ENCODE measurements around the gene ADORA1.

Gene ADORA1

GRCh38 chr1:203200916-203201315 lies 73.4 kb downstream of the ADORA1 start:
- H3K9ac ChIP-seq (ENCODE audit: low read depth, low read length): no peak overlapping the region
- no peak overlapping the region for H3K27ac ChIP-seq (ENCODE audit: low read depth, low read length)
- no peaks in the 10 kb centered on the region; the same call in 1 of the 2 replicates for H3K4me1 ChIP-seq (ENCODE audit: insufficient read depth, low read length)
- H3K4me3 ChIP-seq (ENCODE audit: low read length): no peak overlapping the region
- H3K9me3 ChIP-seq (ENCODE audit: insufficient read depth, low read depth, low read length): no peaks in the 10 kb centered on the region
- no peaks in the 10 kb centered on the region for H3K27me3 ChIP-seq (ENCODE audit: insufficient read depth, low read length)
- 89% methylated on average over 1 of the region's 1 CpG for WGBS
- no peaks in the 10 kb centered on the region for H3K36me3 ChIP-seq (ENCODE audit: insufficient read depth, low read length)

DNA sequence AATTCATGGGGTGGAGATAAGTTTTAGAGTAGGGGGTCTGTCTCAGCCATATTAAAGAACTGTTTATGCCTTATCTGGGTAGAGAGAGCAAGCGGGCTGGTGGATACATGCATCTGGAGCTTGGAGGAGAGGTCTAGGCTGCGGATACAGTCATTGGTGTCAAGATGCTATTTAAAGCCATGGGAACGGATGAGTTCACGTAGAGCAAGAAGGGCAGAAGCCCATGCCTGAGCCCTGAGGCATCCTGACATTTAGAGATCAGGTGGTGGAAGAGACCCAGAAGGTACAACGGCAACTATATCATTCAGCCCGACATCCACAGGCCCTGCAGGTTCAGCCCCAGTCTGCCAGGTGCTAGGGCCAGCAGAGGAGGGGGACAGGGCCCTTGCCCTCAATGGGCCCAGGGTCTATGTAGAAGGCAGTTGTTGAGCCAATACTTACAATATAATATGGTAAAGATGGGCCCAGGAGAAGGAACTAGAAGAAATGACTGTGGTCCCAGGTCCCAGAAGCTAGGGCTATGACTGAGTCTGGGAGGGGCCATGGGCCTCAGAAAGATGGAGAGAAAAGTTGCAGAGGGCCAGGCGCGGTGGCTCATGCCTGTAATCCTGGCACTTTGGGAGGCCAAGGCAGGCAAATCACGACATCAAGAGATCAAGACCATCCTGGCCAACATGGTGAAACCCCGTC lies 74.1 kb downstream of the ADORA1 start:
- H3K4me1 ChIP-seq (ENCODE audit: insufficient read depth, low read length): no peaks in the 10 kb centered on the region; the same call in 1 of the 2 replicates
- H3K9ac ChIP-seq (ENCODE audit: low read depth, low read length): no peak overlapping the region
- WGBS: 89% methylated on average over 10 of the region's 10 CpGs
- no peak overlapping the region for H3K4me3 ChIP-seq (ENCODE audit: low read length)
- H3K9me3 ChIP-seq (ENCODE audit: insufficient read depth, low read depth, low read length): no peaks in the 10 kb centered on the region
- no peaks in the 10 kb centered on the region for H3K27me3 ChIP-seq (ENCODE audit: insufficient read depth, low read length)
- H3K27ac ChIP-seq (ENCODE audit: low read depth, low read length): no peak overlapping the region
- H3K36me3 ChIP-seq (ENCODE audit: insufficient read depth, low read length): no peaks in the 10 kb centered on the region

DNA sequence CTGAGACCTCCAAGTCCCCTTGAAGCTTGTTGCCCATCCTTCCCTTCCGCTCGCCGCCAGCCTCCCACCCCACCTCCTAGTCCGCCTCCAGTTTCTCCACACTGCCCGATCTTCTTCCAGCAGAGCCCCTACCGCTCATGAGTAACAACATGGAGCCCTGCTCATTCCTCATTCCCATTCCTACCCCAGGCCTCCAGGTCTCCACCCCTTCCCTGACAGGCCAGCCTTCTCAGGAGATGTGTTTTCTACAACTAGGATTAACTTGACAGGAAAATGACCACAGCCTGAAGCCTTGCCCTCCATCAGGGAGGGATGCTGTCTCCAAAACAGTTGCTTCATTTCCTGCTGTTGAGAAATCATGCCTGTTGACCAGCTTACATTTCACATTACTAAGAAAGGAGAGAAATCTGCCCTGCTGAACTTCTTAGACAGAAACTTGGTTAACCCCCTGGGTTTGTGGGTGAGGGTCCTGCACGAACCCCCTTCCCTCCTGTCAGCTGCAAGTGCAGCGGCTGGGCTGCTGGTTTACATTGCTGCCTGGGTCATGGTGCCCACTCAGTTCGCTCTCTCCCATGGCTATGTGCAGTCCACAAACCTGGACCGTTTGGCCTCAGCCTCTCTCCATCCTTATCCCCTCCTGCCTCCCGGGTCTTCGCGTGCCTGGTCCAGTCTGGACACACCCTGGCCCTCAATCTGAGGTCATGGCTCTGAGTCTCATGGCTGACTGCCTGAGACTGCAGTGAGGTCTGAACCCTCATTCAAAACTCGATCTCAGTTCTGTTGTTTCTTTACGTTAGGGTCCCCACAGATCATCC lies 75.1 kb downstream of the ADORA1 start:
- H3K9me3 ChIP-seq (ENCODE audit: insufficient read depth, low read depth, low read length): no peaks in the 10 kb centered on the region
- H3K27me3 ChIP-seq (ENCODE audit: insufficient read depth, low read length): no peaks in the 10 kb centered on the region
- no peaks in the 10 kb centered on the region for H3K4me1 ChIP-seq (ENCODE audit: insufficient read depth, low read length)
- H3K4me3 ChIP-seq (ENCODE audit: low read length): no peak overlapping the region
- no peak overlapping the region for H3K9ac ChIP-seq (ENCODE audit: low read depth, low read length)
- 91% methylated on average over 15 of the region's 15 CpGs for WGBS
- no peaks in the 10 kb centered on the region for H3K36me3 ChIP-seq (ENCODE audit: insufficient read depth, low read length)
- H3K27ac ChIP-seq (ENCODE audit: low read depth, low read length): no peak overlapping the region

- H3K36me3 ChIP-seq (ENCODE audit: insufficient read depth, low read length): no peaks in the 10 kb centered on the region
- no peaks in the 10 kb centered on the region for H3K9me3 ChIP-seq (ENCODE audit: insufficient read depth, low read depth, low read length)
- H3K4me1 ChIP-seq (ENCODE audit: insufficient read depth, low read length): no peaks in the 10 kb centered on the region
- H3K27ac ChIP-seq (ENCODE audit: low read depth, low read length): no peak overlapping the region
- WGBS: 87% methylated on average over 2 of the region's 2 CpGs
- H3K27me3 ChIP-seq (ENCODE audit: insufficient read depth, low read length): no peaks in the 10 kb centered on the region
- no peak overlapping the region for H3K9ac ChIP-seq (ENCODE audit: low read depth, low read length)
- H3K4me3 ChIP-seq (ENCODE audit: low read length): no peak overlapping the region
Observed at GRCh38 chr1:203204756-203205155, 77.2 kb downstream of the ADORA1 start.

DNA sequence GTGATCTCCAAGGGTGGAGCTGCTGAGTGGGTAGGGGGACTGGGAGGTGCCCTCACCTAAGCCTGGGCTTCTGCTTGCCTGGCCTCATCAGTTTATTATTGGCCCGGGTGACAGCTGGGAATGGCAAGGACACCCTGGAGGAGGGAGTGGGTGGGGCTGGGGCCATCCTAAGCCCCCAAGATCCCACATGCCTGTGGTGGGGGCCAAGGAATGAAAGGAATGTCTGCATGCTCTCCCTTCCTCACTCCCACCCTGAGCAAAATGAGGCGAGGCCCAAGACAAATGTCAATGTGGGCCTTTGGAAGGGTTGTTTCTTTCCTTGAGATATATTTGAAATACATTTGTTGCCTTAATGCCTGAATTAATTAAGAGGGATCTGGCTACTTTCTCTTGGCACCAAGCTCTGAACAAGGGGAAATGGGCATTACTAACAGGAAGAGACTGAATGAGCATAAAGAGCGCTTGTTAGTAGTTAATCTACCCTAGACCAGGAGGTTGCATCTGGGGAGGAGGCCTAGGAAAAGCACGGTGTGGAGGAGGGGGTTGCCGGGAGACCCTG lies 78.7 kb downstream of the ADORA1 start:
- Histone ChIP-seq H3K27me3 (ENCODE audit: insufficient read depth, low read length) (no peaks in the 10 kb centered on the region), H3K4me3 (ENCODE audit: low read length) (no peak overlapping the region), H3K36me3 (ENCODE audit: insufficient read depth, low read length) (no peaks in the 10 kb centered on the region), H3K9ac (ENCODE audit: low read depth, low read length) (no peak overlapping the region), H3K27ac (ENCODE audit: low read depth, low read length) (no peak overlapping the region), H3K9me3 (ENCODE audit: insufficient read depth, low read depth, low read length) (no peaks in the 10 kb centered on the region), H3K4me1 (ENCODE audit: insufficient read depth, low read length) (no peaks in the 10 kb centered on the region)
- 94% methylated on average over 3 of the region's 5 CpGs for WGBS

DNA sequence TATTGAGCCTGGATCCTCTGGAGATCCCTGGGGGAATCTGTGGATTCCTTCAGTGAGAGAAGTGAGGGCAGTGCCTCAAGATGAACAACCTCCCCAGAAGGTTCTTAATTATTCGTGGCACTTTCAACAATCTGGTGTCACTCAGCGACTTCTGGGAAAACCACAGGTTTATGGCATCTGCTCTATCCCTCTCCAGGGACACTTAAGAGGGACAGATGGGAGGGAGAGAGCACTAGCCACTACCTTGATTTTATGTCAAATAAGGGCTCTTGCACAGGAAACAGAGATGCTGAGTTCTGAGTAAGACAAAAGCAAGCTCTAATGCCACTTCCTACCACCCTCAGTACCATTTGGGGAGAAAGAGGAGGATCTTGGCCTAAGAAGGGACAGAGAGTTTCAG lies 80.2 kb downstream of the ADORA1 start:
- Histone ChIP-seq H3K36me3 (ENCODE audit: insufficient read depth, low read length) (no peaks in the 10 kb centered on the region), H3K27ac (ENCODE audit: low read depth, low read length) (no peak overlapping the region), H3K9me3 (ENCODE audit: insufficient read depth, low read depth, low read length) (no peaks in the 10 kb centered on the region), H3K4me3 (ENCODE audit: low read length) (no peak overlapping the region), H3K27me3 (ENCODE audit: insufficient read depth, low read length) (no peaks in the 10 kb centered on the region), H3K9ac (ENCODE audit: low read depth, low read length) (no peak overlapping the region), H3K4me1 (ENCODE audit: insufficient read depth, low read length) (no peaks in the 10 kb centered on the region)
- 89% methylated on average over 2 of the region's 2 CpGs for WGBS

GRCh38 chr1:203208181-203208580 lies 80.7 kb downstream of the ADORA1 start:
- Histone ChIP-seq H3K27ac (ENCODE audit: low read depth, low read length) (no peak overlapping the region), H3K9me3 (ENCODE audit: insufficient read depth, low read depth, low read length) (no peaks in the 10 kb centered on the region), H3K27me3 (ENCODE audit: insufficient read depth, low read length) (no peaks in the 10 kb centered on the region), H3K4me1 (ENCODE audit: insufficient read depth, low read length) (no peaks in the 10 kb centered on the region), H3K9ac (ENCODE audit: low read depth, low read length) (no peak overlapping the region), H3K36me3 (ENCODE audit: insufficient read depth, low read length) (no peaks in the 10 kb centered on the region), H3K4me3 (ENCODE audit: low read length) (no peak overlapping the region)
- WGBS: 89% methylated on average over 1 of the region's 1 CpG

GRCh38 chr1:203210350-203210749 lies 82.8 kb downstream of the ADORA1 start:
- no peak overlapping the region for H3K27ac ChIP-seq (ENCODE audit: low read depth, low read length)
- H3K9me3 ChIP-seq (ENCODE audit: insufficient read depth, low read depth, low read length): no peaks in the 10 kb centered on the region
- no peaks in the 10 kb centered on the region for H3K36me3 ChIP-seq (ENCODE audit: insufficient read depth, low read length)
- H3K4me1 ChIP-seq (ENCODE audit: insufficient read depth, low read length): no peaks in the 10 kb centered on the region
- H3K9ac ChIP-seq (ENCODE audit: low read depth, low read length): no peak overlapping the region
- H3K4me3 ChIP-seq (ENCODE audit: low read length): no peak overlapping the region
- no peaks in the 10 kb centered on the region for H3K27me3 ChIP-seq (ENCODE audit: insufficient read depth, low read length)

- Histone ChIP-seq H3K36me3 (ENCODE audit: insufficient read depth, low read length) (no peaks in the 10 kb centered on the region), H3K9me3 (ENCODE audit: insufficient read depth, low read depth, low read length) (no peaks in the 10 kb centered on the region), H3K27ac (ENCODE audit: low read depth, low read length) (no peak overlapping the region), H3K4me1 (ENCODE audit: insufficient read depth, low read length) (peaks cover 3% of the 10 kb centered on the region), H3K27me3 (ENCODE audit: insufficient read depth, low read length) (no peaks in the 10 kb centered on the region), H3K9ac (ENCODE audit: low read depth, low read length) (no peak overlapping the region), H3K4me3 (ENCODE audit: low read length) (no peak overlapping the region)
Observed at GRCh38 chr1:203210988-203211387, 83.5 kb downstream of the ADORA1 start.

GRCh38 chr1:203211812-203212211 lies 84.3 kb downstream of the ADORA1 start:
- WGBS: 94% methylated on average over 3 of the region's 3 CpGs
- Histone ChIP-seq H3K36me3 (ENCODE audit: insufficient read depth, low read length) (no peaks in the 10 kb centered on the region), H3K27me3 (ENCODE audit: insufficient read depth, low read length) (no peaks in the 10 kb centered on the region), H3K4me3 (ENCODE audit: low read length) (no peak overlapping the region), H3K9ac (ENCODE audit: low read depth, low read length) (no peak overlapping the region), H3K4me1 (ENCODE audit: insufficient read depth, low read length) (peaks cover 8% of the 10 kb centered on the region), H3K27ac (ENCODE audit: low read depth, low read length) (no peak overlapping the region), H3K9me3 (ENCODE audit: insufficient read depth, low read depth, low read length) (no peaks in the 10 kb centered on the region)

DNA sequence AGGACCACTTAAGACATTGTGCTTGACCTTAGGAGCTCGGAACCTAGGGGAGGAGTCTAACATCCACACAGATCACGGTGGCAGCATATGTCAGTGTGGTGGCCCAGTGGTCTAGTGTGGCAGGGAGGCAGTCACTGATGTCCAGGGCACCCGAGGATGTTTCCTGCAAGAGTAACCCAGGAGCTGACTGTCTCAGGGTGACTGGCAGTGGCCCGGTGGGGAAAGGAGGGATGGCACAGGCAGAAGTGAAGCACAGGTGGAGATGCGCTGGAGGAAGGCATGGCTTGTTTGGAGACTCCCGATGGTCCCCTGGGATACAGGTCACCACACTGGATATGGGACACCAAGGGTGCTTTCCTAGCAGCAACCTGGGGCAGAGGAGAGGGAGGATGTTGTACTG lies 85.6 kb downstream of the ADORA1 start:
- WGBS: 88% methylated on average over 6 of the region's 6 CpGs
- Histone ChIP-seq H3K9me3 (ENCODE audit: insufficient read depth, low read depth, low read length) (no peaks in the 10 kb centered on the region), H3K4me1 (ENCODE audit: insufficient read depth, low read length) (peaks cover 15% of the 10 kb centered on the region), H3K27ac (ENCODE audit: low read depth, low read length) (no peak overlapping the region), H3K36me3 (ENCODE audit: insufficient read depth, low read length) (no peaks in the 10 kb centered on the region), H3K4me3 (ENCODE audit: low read length) (no peak overlapping the region), H3K27me3 (ENCODE audit: insufficient read depth, low read length) (no peaks in the 10 kb centered on the region), H3K9ac (ENCODE audit: low read depth, low read length) (no peak overlapping the region)

Data from HUES64 (cell line).